ENCODE data around the gene WLS.

- TF ChIP-seq EZH2 (optimal IDR thresholded peaks at IDR 0.05; ENCODE audit: low read depth, low read length) (no peak), CTCF (IDR thresholded peaks at IDR 0.05; ENCODE audit: low read length) (no peak), EZH2phosphoT487 (IDR thresholded peaks at IDR 0.05; ENCODE audit: low read length) (no peak)
These were observed 46.6 kb downstream of the WLS start for GRCh38 chr1:68185743-68186142.
